GM10847 (cell line): Measurements from ENCODE around the gene LRP11.

Experiments used
- POLR2A ChIP-seq: IDR thresholded peaks from 2 replicates; pipeline ENCODE4 v1.6.1; 2011; ENCODE audit not compliant: insufficient read length; ENCODE audit errors: extremely low read depth

The LRP11 gene

GRCh38 chr6:149860834-149861602 lies 3.1 kb downstream of the LRP11 start:
- no peak for TF ChIP-seq POLR2A

DNA sequence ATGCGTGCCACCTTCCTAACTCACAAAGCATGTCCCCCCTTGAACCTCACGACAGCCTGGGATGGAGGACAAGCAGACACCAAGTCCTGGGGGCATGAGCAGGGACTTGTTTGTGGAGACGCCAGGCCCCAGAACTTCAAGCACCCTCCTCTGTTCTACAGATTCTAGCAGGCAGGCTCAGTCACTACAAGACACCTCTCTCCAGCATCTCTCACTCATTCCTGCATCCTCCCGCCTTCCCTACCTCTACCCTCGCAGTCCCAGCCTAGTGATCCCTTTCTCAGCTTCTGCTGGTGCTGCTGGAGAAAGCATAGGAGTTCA lies 3.7 kb downstream of the LRP11 start:
- TF ChIP-seq POLR2A, result no peak

DNA sequence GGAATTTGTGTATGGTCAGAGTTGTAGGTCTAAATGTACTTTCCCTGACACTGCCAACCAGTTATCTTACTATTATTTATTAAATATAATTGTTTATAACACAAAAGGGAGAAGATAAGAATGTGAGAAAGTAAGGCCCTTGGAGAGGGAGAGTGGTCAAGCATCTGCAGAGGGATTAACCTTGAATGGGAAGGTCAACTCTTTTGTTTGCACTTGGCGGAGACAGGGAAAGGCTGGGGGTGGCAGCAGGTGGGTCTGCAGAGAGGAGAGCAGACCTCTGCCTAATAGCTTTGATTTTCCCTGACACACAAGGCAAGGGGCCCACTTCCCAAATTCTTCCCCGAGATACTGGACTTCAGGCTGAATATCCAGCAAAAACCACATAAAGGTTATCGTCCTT lies 4.2 kb downstream of the LRP11 start:
- TF ChIP-seq POLR2A, result no peak

DNA sequence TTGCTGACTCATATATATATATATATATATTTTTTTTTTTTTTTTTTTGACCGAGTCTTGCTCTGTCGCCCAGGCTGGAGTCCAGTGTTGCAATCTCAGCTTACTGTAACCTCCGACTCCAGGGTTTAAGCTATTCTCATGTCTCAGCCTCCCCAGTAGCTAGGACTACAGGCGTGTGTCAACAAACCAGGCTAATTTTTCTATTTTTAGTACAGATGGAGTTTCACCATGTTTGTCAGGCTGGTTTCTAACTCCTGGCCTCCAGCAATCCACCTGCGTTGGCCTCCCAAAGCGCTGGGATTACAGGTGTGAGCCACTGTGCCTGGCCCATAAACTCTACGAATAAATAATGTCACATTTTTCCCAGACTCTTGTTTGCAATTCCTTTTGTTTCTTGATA lies 4.8 kb downstream of the LRP11 start:
- no peak for TF ChIP-seq POLR2A

GRCh38 chr6:149857541-149857940 lies 6.6 kb downstream of the LRP11 start:
- TF ChIP-seq POLR2A, result no peak

DNA sequence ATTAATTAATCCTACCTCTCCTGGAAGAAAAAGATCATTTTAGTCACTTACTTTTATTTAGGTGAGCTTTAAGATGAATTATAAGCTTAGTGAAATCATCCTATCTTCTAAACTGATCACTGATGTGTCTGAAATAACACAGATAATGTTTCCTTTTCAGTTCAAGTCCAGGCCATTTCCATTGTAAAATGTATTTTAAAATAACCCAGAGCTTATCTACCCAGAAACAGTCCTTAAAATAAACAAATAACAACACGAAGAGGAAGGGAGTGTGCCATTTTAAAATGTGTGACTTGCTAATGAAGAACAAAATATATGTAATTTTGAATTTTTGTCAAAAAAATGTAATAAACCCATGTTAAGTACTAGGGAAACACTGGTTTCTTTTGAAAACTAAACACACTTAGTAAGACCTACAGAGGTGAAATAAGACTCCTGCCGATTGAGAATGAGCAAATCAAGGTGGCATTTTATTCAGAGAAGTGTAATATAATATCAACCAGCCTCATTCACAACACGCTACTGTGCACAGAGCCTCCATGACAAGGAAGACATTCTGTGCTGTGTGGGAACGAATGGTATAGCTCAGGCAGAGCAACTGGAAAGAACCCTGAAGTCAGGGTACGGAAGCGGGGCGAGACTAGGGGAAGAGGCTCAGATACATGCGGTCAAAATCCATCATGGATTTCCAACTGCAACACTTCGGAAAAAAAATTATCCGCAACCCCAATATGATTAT lies 7.7 kb downstream of the LRP11 start:
- no peak for TF ChIP-seq POLR2A

DNA sequence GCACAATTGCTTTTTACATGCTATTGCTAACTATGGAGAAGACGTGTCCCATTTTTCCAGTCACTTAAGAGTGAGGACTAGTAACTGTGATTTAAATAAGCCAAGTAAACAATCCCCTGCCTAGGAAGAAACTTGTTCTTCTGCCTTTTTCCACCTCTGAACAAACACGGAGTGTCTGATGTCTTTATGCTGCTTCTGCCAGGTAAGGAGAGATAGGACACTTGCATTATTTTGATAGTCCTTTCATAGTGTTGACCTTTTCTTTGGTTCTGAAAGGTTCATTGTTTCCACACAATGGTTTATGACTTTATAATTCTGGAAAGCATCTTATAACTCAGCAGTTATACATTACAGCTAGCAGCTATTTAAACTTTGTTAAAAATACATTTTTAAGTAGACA lies 8.4 kb downstream of the LRP11 start:
- TF ChIP-seq POLR2A, result no peak

DNA sequence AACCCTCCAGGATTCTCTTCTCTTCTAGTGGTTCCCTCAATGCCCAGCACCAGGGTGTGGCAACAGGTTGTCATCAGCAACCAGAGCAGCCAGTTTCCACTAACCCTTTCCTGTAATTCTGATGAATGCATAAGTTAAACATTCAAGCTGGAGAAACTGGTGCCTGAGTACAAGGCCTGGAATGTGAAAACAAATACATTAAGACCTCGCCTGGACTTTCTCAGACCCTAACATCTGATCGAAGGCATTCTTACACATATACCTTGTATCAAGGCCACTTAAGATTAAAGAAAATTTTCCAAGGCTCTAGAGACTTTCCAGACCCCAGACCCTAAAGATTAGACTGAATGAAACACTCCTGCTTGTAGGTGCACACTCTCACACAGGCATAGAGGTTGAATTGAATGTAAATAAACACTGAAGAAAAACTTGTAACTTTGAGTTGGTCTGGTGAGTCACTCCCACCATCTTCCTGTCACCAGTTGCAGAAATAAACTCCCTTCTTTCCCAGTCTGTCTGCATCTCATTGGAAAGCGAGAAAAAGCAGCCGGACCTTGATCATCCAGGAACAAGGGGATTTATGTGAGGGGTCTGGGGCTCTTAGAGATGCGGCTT lies 9.0 kb downstream of the LRP11 start:
- no peak for TF ChIP-seq POLR2A

DNA sequence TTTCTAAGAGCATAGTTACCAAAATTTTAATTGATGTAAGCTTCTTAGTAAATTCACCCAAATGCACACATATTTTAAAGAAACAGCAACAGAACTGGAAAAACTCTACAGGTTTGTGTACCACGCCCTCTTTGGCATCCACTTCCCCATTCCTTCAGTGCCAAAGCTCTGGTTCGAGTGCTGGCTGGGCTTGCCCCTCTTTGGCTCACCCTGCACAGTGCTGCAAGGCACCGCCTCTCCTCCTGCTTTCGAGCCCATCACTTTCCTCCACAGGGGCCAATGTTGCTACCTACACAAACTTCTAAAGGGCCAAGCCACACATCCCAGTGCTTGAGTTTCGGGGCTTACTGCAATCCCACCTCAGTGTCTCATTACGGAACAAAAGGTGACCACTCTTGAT lies 9.6 kb downstream of the LRP11 start:
- no peak for TF ChIP-seq POLR2A

GRCh38 chr6:149852881-149853280 lies 11.3 kb downstream of the LRP11 start:
- no peak for TF ChIP-seq POLR2A

GRCh38 chr6:149852180-149852579 lies 12.0 kb downstream of the LRP11 start:
- no peak for TF ChIP-seq POLR2A

DNA sequence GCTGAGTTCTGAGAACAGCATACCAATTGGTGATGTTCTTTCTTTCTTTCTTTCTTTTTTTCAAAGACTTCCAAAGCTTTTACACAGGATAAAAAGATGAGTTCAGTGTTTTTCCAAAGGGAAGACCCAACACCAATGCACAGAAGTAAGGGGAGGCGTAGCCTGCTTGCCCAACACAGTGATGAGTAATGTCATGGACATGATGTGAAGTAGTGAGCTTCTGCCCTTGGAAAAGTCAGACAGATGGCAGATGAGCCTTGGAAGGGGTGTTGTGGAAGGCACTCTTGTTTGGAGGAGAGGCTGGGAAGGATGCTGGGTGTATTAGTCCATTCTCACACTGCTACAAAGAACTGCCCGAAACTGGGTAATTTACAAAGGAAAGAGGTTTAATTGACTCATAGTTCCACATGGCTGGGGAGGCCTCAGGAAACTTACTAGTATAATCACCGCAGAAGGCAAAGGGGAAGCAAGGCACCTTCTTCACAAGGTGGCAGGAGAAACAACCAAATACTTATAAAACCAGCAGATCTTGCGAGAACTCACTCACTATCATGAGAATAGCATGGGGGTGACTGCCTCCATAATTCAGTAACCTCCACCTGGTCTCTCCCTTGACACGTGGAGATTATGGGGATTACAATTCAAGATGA lies 12.6 kb downstream of the LRP11 start:
- TF ChIP-seq POLR2A, result no peak

- no peak for TF ChIP-seq POLR2A
Observed at GRCh38 chr6:149847939-149848267, 16.3 kb downstream of the LRP11 start.

- no peak for TF ChIP-seq POLR2A
Observed at GRCh38 chr6:149846321-149846720, 17.8 kb downstream of the LRP11 start.

DNA sequence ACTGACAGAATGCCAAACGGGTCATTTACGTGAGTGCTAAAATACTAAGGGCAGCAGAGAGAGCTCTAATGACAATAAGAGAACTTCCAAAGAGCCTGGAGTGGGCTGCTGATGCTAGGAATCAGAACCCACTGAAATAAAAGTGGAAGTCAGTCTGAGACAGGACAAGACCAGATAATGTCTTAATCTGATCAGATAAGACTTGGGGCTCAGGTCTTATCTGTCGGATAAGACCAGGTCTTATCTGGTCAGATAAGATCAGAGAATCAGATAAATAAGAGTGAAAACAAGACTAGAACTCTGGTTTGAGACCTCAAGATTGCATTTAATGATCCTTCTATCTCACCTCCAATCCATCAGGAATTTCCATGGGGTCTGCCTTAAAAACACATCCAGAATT lies 18.6 kb downstream of the LRP11 start:
- TF ChIP-seq POLR2A, result no peak

DNA sequence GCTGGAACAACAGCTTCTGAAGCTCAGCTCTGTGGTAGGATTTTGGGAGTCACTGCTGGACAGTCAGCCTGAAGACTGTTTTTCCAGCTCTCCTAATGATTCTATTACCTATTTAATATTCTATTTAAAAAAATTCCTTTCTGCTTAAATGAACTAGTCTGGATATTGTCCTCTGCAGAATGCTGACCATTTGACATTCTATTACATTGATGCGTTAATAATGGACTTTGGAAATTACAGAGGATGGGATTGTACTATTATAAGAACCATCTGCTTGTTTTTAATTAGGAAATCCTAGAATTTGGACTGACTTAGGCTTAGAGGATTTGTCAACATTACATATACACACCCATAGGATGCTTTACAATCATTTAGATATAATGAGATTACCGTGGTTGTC lies 19.7 kb downstream of the LRP11 start:
- no peak for TF ChIP-seq POLR2A
